ENCODE measurements around the gene NME2. TPM values are rescaled to one million over a fixed set of nuclear protein-coding genes. Genes with fewer than 3 reads are reported as not detected.
"Not testable (repeated sequence)": the region's sequence is repeated elsewhere in the genome, so short reads cannot be mapped to it uniquely, and the experiment has no call there.

NME2 gene
- total RNA-seq, 1 donor from 2014 or later, result 245 TPM

GRCh38 chr17:51169340-51169739 lies 3.1 kb downstream of the NME2 start:
- H3K27me3 Mint-ChIP-seq (ENCODE audit: unreplicated experiment), result peaks cover 10% of the 10 kb centered on the region
- no peak overlapping the region for H3K4me3 Mint-ChIP-seq (ENCODE audit: unreplicated experiment)
- H3K27ac Mint-ChIP-seq (ENCODE audit: unreplicated experiment), result no peak overlapping the region
- peaks cover 16% of the 10 kb centered on the region for H3K4me1 Mint-ChIP-seq (ENCODE audit: low read depth, unreplicated experiment)
- TF ChIP-seq, protein P1, sequence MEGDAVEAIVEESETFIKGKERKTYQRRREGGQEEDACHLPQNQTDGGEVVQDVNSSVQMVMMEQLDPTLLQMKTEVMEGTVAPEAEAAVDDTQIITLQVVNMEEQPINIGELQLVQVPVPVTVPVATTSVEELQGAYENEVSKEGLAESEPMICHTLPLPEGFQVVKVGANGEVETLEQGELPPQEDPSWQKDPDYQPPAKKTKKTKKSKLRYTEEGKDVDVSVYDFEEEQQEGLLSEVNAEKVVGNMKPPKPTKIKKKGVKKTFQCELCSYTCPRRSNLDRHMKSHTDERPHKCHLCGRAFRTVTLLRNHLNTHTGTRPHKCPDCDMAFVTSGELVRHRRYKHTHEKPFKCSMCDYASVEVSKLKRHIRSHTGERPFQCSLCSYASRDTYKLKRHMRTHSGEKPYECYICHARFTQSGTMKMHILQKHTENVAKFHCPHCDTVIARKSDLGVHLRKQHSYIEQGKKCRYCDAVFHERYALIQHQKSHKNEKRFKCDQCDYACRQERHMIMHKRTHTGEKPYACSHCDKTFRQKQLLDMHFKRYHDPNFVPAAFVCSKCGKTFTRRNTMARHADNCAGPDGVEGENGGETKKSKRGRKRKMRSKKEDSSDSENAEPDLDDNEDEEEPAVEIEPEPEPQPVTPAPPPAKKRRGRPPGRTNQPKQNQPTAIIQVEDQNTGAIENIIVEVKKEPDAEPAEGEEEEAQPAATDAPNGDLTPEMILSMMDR (IDR thresholded peaks at IDR 0.05; ENCODE audit: partially characterized antibody, unreplicated experiment), result no peak
- no peak for DNase-seq
- peaks cover 16% of the 10 kb centered on the region for H3K9me3 Mint-ChIP-seq (ENCODE audit: unreplicated experiment)
- no peaks in the 10 kb centered on the region for H3K36me3 Mint-ChIP-seq (ENCODE audit: unreplicated experiment)

- Mint-ChIP-seq H3K4me3 (ENCODE audit: unreplicated experiment) (no peak overlapping the region), H3K36me3 (ENCODE audit: unreplicated experiment) (no peaks in the 10 kb centered on the region), H3K4me1 (ENCODE audit: low read depth, unreplicated experiment) (peaks cover 5% of the 10 kb centered on the region), H3K9me3 (ENCODE audit: unreplicated experiment) (peaks cover 6% of the 10 kb centered on the region), H3K27ac (ENCODE audit: unreplicated experiment) (no peak overlapping the region), H3K27me3 (ENCODE audit: unreplicated experiment) (peaks cover 5% of the 10 kb centered on the region)
- TF ChIP-seq, protein P1 (IDR thresholded peaks at IDR 0.05; ENCODE audit: partially characterized antibody, unreplicated experiment), result no peak
- no peak for DNase-seq
Observed at GRCh38 chr17:51170736-51171135, 4.5 kb downstream of the NME2 start.

GRCh38 chr17:51172030-51172429 lies 5.8 kb downstream of the NME2 start:
- not testable (repeated sequence) for DNase-seq

DNA sequence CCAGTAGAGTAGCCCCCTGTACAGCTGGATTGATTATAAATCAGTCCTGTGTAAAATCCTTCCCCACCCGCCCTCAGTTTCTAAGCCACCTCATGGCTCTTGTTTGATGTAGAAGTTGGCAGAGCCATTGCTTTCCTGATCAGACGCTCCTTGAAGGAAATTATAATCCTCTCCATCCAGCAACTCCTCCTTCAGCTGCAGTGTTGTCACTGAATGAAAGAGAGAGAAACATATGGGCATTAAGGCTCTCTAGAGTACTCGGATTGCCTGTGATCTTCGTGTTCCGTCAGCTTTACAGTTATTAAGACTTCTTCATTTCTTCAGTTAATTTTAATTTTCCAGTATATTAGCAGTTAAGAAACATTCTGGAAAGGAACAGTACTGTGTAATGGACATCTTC lies 14.3 kb downstream of the NME2 start:
- H3K4me3 Mint-ChIP-seq (ENCODE audit: unreplicated experiment), result no peak overlapping the region
- no peaks in the 10 kb centered on the region for H3K9me3 Mint-ChIP-seq (ENCODE audit: unreplicated experiment)
- no peak overlapping the region for H3K27ac Mint-ChIP-seq (ENCODE audit: unreplicated experiment)
- H3K36me3 Mint-ChIP-seq (ENCODE audit: unreplicated experiment), result no peaks in the 10 kb centered on the region
- no peaks in the 10 kb centered on the region for H3K4me1 Mint-ChIP-seq (ENCODE audit: low read depth, unreplicated experiment)
- H3K27me3 Mint-ChIP-seq (ENCODE audit: unreplicated experiment), result no peaks in the 10 kb centered on the region
- TF ChIP-seq, protein P1 (IDR thresholded peaks at IDR 0.05; ENCODE audit: partially characterized antibody, unreplicated experiment), result no peak
- DNase-seq, result no peak

More at GRCh38 chr17:51172030-51172429, 5.8 kb downstream of the NME2 start:
- not testable (repeated sequence) for H3K4me1 Mint-ChIP-seq (ENCODE audit: low read depth, unreplicated experiment); H3K36me3 Mint-ChIP-seq (ENCODE audit: unreplicated experiment); H3K27ac Mint-ChIP-seq (ENCODE audit: unreplicated experiment); H3K4me3 Mint-ChIP-seq (ENCODE audit: unreplicated experiment); H3K27me3 Mint-ChIP-seq (ENCODE audit: unreplicated experiment); H3K9me3 Mint-ChIP-seq (ENCODE audit: unreplicated experiment)

GRCh38 chr17:51184124-51184523 lies 17.9 kb downstream of the NME2 start:
- Mint-ChIP-seq H3K36me3 (ENCODE audit: unreplicated experiment) (no peaks in the 10 kb centered on the region), H3K27me3 (ENCODE audit: unreplicated experiment) (no peaks in the 10 kb centered on the region), H3K4me3 (ENCODE audit: unreplicated experiment) (no peak overlapping the region), H3K27ac (ENCODE audit: unreplicated experiment) (no peak overlapping the region), H3K4me1 (ENCODE audit: low read depth, unreplicated experiment) (no peaks in the 10 kb centered on the region), H3K9me3 (ENCODE audit: unreplicated experiment) (no peaks in the 10 kb centered on the region)
- DNase-seq, result no peak
- TF ChIP-seq, protein P1 (IDR thresholded peaks at IDR 0.05; ENCODE audit: partially characterized antibody, unreplicated experiment), result no peak
